ENCODE measurements around the gene NBPF14.
"Not testable (repeated sequence)": the region's sequence is repeated elsewhere in the genome, so short reads cannot be mapped to it uniquely, and the experiment has no call there.

Gene NBPF14, protein sequence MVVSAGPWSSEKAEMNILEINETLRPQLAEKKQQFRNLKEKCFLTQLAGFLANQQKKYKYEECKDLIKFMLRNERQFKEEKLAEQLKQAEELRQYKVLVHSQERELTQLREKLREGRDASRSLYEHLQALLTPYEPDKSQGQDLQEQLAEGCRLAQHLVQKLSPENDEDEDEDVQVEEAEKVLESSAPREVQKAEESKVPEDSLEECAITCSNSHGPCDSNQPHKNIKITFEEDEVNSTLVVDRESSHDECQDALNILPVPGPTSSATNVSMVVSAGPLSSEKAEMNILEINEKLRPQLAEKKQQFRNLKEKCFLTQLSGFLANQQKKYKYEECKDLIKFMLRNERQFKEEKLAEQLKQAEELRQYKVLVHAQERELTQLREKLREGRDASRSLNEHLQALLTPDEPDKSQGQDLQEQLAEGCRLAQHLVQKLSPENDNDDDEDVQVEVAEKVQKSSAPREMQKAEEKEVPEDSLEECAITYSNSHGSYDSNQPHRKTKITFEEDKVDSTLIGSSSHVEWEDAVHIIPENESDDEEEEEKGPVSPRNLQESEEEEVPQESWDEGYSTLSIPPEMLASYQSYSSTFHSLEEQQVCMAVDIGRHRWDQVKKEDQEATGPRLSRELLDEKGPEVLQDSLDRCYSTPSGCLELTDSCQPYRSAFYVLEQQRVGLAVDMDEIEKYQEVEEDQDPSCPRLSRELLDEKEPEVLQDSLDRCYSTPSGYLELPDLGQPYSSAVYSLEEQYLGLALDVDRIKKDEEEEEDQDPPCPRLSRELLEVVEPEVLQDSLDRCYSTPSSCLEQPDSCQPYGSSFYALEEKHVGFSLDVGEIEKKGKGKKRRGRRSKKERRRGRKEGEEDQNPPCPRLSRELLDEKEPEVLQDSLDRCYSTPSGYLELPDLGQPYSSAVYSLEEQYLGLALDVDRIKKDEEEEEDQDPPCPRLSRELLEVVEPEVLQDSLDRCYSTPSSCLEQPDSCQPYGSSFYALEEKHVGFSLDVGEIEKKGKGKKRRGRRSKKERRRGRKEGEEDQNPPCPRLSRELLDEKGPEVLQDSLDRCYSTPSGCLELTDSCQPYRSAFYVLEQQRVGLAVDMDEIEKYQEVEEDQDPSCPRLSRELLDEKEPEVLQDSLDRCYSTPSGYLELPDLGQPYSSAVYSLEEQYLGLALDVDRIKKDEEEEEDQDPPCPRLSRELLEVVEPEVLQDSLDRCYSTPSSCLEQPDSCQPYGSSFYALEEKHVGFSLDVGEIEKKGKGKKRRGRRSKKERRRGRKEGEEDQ (N-terminal part only)

DNA sequence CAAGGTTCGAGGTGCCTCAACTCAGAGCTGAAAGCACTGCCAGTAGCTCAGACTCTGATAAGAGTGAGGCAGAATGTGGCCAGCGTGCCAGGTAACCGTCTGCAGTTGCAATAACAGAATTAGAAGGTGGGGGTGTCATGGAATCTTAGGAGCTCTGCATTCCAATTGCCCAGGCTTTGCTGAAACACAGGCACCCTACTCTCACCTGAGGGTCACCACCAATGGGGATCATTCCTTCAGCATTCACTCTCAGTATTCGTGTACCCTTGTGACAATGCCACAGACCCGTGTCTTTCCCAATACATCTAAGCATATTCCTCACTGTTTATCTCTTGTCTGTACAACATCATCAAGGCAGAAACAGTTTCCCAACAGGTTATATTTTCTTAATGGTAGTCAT, at the start of gene NBPF14:
Gene NBPF14, minus strand, starts transcription at position 101 of the 400 bp plus-strand sequence. CDS start 294 bp downstream, outside the sequence.
- H3K9me3 Mint-ChIP-seq; H3K36me3 Mint-ChIP-seq (ENCODE audit: low read depth); H3K27ac Mint-ChIP-seq; H3K4me1 Mint-ChIP-seq (ENCODE audit: low read depth); H3K27me3 Mint-ChIP-seq; H3K4me3 Mint-ChIP-seq: not testable (repeated sequence)

GRCh38 chr1:148625451-148625850, 29.6 kb upstream of the NBPF14 start:
- not testable (repeated sequence) for H3K36me3 Mint-ChIP-seq (ENCODE audit: low read depth); H3K4me1 Mint-ChIP-seq (ENCODE audit: low read depth); H3K9me3 Mint-ChIP-seq; H3K27ac Mint-ChIP-seq; H3K27me3 Mint-ChIP-seq; H3K4me3 Mint-ChIP-seq

- not testable (repeated sequence) for H3K4me3 Mint-ChIP-seq; H3K9me3 Mint-ChIP-seq; H3K4me1 Mint-ChIP-seq (ENCODE audit: low read depth); H3K27ac Mint-ChIP-seq; H3K36me3 Mint-ChIP-seq (ENCODE audit: low read depth); H3K27me3 Mint-ChIP-seq
Observed at GRCh38 chr1:148618216-148618615, 22.4 kb upstream of the NBPF14 start.

- H3K36me3 Mint-ChIP-seq (ENCODE audit: low read depth); H3K4me3 Mint-ChIP-seq; H3K27me3 Mint-ChIP-seq; H3K27ac Mint-ChIP-seq; H3K9me3 Mint-ChIP-seq; H3K4me1 Mint-ChIP-seq (ENCODE audit: low read depth): not testable (repeated sequence)
Observed at GRCh38 chr1:148605266-148605665, 9.5 kb upstream of the NBPF14 start.

GRCh38 chr1:148595360-148595759, 451 bp downstream of the NBPF14 start:
- not testable (repeated sequence) for H3K4me3 Mint-ChIP-seq; H3K4me1 Mint-ChIP-seq (ENCODE audit: low read depth); H3K27me3 Mint-ChIP-seq; H3K9me3 Mint-ChIP-seq; H3K36me3 Mint-ChIP-seq (ENCODE audit: low read depth); H3K27ac Mint-ChIP-seq

- not testable (repeated sequence) for H3K9me3 Mint-ChIP-seq; H3K27ac Mint-ChIP-seq; H3K36me3 Mint-ChIP-seq (ENCODE audit: low read depth); H3K4me3 Mint-ChIP-seq; H3K27me3 Mint-ChIP-seq; H3K4me1 Mint-ChIP-seq (ENCODE audit: low read depth)
Observed at GRCh38 chr1:148591098-148591497, 4.7 kb downstream of the NBPF14 start.

GRCh38 chr1:148532158-148532557, 63.7 kb downstream of the NBPF14 start:
- not testable (repeated sequence) for H3K9me3 Mint-ChIP-seq; H3K4me1 Mint-ChIP-seq (ENCODE audit: low read depth); H3K36me3 Mint-ChIP-seq (ENCODE audit: low read depth); H3K27me3 Mint-ChIP-seq; H3K27ac Mint-ChIP-seq; H3K4me3 Mint-ChIP-seq

DNA sequence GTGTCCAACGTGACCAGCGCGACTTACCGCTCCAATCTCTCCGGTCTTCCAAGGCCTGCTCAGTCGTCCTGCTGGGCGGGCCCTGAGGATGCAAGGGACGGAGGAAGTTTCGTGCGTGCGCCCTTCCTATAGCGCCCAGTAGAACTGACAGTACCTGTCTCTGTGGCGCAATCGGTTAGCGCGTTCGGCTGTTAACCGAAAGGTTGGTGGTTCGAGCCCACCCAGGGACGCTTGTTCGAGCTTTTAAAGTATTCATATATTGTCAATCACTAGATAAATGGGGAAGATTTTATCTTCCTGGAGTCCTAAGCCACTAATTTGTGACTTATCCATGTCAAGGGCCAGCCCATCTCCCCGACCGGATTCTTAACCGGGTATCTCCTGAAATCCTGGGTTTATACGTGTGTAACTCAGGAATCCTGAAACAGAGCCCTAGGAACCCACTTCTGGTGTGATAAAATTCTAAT, 66.7 kb downstream of the NBPF14 start:
- not testable (repeated sequence) for H3K36me3 Mint-ChIP-seq (ENCODE audit: low read depth); H3K27me3 Mint-ChIP-seq; H3K4me1 Mint-ChIP-seq (ENCODE audit: low read depth); H3K9me3 Mint-ChIP-seq
- Mint-ChIP-seq H3K27ac (peak overlapping the region; percentile 67), H3K4me3 (peak overlapping the region; percentile 73)

GRCh38 chr1:148528591-148528990, 67.2 kb downstream of the NBPF14 start:
- not testable (repeated sequence) for H3K27ac Mint-ChIP-seq; H3K9me3 Mint-ChIP-seq; H3K4me1 Mint-ChIP-seq (ENCODE audit: low read depth); H3K36me3 Mint-ChIP-seq (ENCODE audit: low read depth); H3K4me3 Mint-ChIP-seq; H3K27me3 Mint-ChIP-seq

- H3K36me3 Mint-ChIP-seq (ENCODE audit: low read depth); H3K9me3 Mint-ChIP-seq; H3K4me3 Mint-ChIP-seq; H3K27ac Mint-ChIP-seq; H3K27me3 Mint-ChIP-seq: not testable (repeated sequence)
- peaks cover 12% of the 10 kb centered on the region for H3K4me1 Mint-ChIP-seq (ENCODE audit: low read depth)
Observed at GRCh38 chr1:148526587-148526986, 69.2 kb downstream of the NBPF14 start.

DNA sequence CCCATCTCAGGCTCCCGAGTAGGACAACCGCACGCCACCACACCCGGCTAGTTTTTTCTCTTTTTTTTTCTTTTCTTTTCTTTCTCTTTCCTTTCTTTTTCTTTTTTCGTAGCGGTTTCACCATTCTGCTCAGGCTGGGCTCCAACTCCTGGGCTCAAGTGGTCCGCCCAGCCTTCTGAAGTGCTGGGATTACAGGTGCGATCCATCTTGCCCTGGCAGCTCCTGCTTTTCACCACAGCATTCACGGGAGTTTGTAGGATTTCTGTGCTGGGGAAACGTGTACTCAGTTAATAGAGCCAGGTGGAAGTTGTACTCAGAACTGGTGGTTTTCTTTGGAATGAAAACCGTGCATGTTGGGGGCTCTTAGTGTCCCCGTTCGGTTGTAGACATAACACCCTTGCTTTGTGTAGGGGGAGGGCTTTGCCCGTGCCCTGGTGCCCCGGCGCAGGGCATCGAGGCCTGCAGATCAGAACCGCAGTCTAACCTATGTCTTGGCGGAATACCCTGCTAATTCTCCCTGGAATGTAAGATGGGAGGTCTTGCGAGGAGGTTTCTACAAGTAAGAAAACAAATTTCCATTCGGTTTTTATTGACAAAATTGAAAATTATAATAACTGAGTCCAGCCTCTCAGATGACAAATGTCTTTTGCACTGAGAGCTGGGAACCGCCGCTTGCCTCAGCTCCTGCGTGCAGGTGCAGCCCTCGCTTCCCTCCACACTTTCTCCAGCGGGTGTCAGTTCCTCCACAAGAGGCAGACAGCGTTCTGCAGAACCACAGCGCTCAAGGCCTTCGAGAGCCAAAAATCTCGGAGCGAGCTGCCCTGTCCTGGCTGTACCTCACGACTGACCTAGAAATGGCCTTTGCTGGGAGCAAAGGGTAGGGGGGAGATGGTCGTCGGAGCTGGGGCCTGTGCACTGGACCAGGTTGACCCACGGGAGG, 72.3 kb downstream of the NBPF14 start:
- H3K36me3 Mint-ChIP-seq (ENCODE audit: low read depth); H3K27me3 Mint-ChIP-seq; H3K9me3 Mint-ChIP-seq: not testable (repeated sequence)
- peak overlapping the region; percentile 87 for H3K4me3 Mint-ChIP-seq
- H3K27ac Mint-ChIP-seq = peak overlapping the region; percentile 98
- peaks cover 12% of the 10 kb centered on the region for H3K4me1 Mint-ChIP-seq (ENCODE audit: low read depth)

DNA sequence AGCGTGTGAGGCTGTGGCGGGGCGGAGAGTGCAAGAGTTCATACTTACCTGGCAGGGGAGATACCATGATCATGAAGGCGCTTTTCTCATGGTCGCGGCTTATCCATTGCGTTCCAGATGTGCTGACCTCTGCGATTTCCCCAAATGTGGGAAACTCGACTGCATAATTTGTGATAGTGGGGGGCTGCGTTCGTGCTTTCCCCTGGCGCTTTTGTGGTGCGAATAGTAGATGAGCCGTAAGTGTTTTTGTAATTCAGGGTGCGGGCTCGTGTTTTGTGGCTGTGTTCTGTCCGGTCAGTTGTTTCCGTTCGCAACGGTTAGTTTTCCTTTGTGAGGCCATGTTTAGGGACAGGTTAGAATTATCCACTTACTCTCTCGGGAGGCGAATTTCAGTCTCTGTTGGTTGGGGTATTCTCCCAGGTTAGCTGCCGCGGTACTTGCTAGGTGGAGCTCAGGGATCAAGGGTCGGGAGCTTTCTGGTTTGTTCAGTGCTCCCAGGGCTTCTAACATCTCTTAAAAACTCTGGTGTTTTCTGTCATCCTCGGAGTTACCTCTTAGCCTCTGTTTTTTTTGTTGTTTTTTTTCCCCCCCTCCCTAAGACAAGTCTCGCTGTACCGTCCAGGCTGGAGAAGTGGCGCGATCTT, 73.1 kb downstream of the NBPF14 start:
- H3K4me1 Mint-ChIP-seq (ENCODE audit: low read depth) = peaks cover 12% of the 10 kb centered on the region
- H3K36me3 Mint-ChIP-seq (ENCODE audit: low read depth); H3K9me3 Mint-ChIP-seq; H3K27me3 Mint-ChIP-seq: not testable (repeated sequence)
- peak overlapping the region; percentile 98 for H3K27ac Mint-ChIP-seq
- H3K4me3 Mint-ChIP-seq = peak overlapping the region; percentile 87

- not testable (repeated sequence) for H3K27me3 Mint-ChIP-seq; H3K9me3 Mint-ChIP-seq; H3K36me3 Mint-ChIP-seq (ENCODE audit: low read depth)
- peak overlapping the region; percentile 98 for H3K27ac Mint-ChIP-seq
- peak overlapping the region; percentile 87 for H3K4me3 Mint-ChIP-seq
- H3K4me1 Mint-ChIP-seq (ENCODE audit: low read depth) = peaks cover 14% of the 10 kb centered on the region
Observed at GRCh38 chr1:148522072-148522471, 73.7 kb downstream of the NBPF14 start.

GRCh38 chr1:148514310-148514709, 81.5 kb downstream of the NBPF14 start:
- H3K4me3 Mint-ChIP-seq; H3K36me3 Mint-ChIP-seq (ENCODE audit: low read depth); H3K27me3 Mint-ChIP-seq; H3K9me3 Mint-ChIP-seq; H3K27ac Mint-ChIP-seq: not testable (repeated sequence)
- H3K4me1 Mint-ChIP-seq (ENCODE audit: low read depth) = peaks cover 24% of the 10 kb centered on the region
